SKM-1 (cell line): Measurements from ENCODE around the gene BBS9.

Experiments
- DNase-seq: peaks from one replicate; lab custom pipeline; 2025; ENCODE audit not compliant: unreplicated experiment; lab: John Stamatoyannopoulos, UW

The BBS9 gene

DNA sequence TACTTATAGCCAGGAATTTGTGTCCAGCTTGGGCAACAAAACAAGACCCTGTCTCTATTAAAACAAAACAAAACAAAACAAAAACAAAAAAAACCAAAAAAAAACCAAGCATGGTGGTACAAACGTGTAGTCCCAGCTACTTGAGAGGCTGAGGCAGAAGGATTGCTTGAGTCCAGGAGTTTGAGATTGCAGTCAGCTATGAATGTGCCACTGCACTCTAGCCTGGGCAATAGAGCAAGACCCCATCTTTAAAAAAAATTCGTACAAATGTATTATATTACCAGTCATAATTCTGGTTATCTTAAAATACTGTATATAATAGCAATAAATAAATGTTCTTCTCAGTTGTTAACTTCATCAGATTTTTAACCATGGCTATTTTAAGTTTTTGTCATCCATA lies 2.3 kb upstream of the BBS9 start:
- no peak for DNase-seq

DNA sequence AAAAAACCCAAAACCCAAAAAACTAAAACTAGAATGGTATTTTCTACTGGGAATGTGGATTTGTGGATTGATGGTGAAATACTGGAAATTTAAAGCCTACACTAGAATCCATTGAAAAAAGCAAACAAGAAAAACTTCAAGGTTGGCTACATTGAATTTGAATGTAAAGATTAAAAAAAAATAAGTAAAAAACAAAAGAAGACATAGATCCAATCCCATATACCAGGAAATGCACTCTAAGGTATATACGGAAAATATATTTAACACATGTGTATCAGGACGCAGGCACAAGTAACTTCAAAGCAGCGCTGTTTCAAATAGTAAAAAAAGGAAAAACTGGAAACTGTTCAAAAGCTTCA lies 754 bp upstream of the BBS9 start:
- no peak for DNase-seq

DNA sequence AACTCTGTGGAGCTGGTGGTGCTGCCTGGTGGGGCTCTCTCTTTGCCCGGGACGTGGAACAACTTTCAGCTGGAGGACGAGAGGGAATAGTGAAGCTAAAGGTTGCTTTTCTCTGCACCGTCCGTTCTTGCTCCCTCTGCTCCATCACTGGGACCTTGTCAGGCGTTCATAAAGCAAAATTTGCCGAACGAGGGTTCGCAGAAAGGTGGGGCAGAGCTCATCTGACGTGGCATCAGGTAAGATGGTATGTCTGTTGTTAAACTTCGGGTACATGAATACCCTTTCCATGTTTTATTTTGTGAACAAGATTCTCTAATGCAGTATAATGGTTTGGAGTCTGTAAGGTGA lies 416 bp downstream of the BBS9 start:
- no peak for DNase-seq

DNA sequence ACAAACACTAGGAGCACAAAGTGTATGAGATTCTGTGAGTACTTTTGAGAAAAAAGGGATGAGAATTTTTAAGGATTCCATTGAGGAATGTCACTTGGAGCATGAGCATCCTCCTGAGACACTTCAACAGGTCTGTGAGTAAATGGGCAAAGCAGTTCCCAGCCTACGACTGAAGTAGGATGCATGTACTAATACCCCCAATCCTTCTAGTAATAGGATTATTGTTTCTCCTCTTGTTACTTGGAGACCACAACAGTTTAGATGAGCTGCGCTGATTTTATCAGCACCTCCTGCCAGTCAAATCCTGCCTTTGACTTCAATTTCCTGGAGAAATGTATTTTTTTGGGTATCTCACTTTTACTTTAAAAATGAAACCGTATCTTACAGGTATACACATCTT lies 820 bp downstream of the BBS9 start:
- no peak for DNase-seq

DNA sequence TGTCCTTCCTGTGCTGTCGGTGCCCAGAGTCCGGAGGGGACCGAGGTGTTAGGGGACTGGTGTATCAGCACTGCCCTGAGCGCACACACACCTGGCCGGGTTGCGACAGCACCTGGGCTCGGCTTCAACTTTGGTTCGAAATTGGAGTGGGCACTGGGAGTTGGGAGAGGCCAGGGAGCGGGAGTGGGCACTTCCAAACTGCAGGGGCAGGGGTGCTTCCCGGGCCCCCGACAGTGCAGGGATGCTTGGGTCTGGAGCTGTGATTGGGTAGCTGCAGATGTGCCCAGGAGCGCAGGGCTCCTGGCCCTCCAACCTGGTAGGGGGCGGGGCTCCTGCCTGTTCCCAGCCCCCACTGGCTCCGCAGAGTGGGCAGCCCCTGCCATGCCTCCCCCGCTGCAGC lies 7.7 kb downstream of the BBS9 start:
- no peak for DNase-seq

DNA sequence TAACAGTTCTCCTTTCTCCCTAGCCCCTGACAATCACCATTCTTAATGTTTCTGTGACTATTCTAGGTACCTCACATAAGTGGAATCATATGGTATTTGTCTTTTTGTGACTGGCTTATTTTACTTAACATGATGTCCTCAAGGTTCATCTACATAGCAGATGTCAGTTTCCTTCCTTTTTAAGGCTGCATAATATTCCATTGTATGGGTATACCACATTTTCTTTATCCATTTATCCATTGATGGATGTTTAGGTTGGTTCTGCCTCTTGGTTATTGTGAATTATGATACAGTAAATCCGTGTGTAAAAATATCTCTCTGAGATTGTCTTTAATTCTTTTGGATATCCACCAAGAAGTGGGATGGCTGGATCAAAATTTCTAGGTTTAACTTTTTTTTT lies 13.2 kb downstream of the BBS9 start:
- no peak for DNase-seq

DNA sequence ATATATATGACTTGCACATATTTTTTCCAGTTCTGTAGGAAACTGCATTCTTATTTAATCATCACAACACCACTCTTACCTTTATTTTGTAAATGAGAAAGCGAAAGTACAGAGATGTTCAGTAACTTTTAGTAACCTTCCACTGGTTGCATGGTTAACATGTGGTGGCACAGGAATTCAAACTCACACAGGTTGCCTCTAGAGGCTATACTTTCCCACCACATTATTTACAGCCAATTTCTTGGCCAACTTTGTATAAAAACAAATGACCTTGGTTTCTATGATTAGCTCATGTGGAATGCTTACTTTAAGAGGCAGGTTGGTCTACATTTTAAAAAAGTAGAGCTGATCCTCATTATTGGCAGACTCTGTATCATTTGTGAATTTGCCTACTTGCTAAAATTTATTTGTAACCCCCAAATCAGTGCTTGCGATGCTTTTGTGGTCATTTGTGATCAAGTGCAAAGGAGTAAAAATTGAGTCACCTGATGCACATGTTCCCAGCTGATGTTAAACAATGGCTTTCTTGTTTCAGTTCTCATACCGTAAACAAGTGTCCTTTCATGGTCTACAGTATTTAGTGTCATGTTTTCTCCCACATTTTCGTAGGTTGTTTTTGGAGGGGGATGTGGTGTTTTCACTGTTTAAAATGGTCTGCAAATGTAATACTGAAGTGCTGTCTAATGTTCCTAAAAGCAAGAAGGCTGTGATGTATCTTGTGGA lies 14.8 kb downstream of the BBS9 start:
- DNase-seq, result no peak

DNA sequence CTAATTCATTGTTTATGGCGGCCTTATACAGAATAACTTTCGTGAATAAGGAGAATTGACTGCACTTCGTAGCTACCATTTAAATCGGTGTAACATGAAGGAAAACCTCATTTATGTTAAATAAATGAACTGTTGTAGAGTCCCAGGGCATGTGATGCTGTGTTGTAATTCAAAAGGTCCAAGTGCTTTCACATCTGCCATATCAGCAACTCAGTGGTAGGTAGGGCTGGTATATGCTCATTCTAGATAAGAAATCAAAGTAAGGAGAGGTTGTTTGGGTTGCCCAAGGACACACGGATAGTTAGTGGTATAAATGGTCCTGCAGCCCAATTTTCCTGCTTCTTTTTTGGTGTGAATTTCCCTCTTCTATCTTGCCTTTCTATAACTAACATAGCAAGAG lies 15.8 kb downstream of the BBS9 start:
- DNase-seq, result no peak

DNA sequence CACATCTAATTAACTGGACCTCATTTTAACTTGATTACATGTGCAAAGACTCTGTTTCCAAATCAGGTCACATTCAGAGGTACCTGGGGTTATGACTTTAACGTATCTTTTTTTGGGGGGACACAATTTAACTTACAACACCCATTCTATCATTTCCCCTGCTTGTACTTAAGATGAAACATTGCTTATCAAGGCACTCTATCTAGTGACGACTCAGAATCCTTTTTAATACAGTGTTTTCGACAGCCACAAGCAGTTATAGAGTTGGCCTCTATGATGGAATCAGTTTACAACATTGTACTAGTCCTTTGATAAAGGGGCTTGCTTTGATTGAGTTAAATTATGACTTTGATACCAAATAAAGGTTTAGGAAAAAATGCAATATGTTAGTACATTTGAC lies 22.7 kb downstream of the BBS9 start:
- no peak for DNase-seq

DNA sequence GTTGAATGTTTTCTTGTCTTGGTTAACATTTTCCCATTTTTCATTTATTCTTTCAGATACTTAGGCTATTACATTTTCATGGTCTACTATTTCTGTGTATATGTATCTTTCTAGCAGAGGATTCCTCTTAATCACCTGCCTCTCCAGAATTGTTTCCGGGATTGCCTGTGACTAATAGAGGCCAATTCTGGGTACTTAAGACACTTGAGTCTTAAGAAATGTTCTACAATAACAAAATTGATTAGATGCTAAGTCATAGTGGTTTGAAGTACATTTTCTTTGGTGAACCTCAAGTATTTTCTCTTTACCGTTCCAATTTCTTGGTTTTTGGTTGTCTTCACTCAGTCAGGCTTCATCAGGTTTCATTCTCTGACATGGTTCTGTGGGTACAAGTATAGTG lies 26.4 kb downstream of the BBS9 start:
- no peak for DNase-seq

DNA sequence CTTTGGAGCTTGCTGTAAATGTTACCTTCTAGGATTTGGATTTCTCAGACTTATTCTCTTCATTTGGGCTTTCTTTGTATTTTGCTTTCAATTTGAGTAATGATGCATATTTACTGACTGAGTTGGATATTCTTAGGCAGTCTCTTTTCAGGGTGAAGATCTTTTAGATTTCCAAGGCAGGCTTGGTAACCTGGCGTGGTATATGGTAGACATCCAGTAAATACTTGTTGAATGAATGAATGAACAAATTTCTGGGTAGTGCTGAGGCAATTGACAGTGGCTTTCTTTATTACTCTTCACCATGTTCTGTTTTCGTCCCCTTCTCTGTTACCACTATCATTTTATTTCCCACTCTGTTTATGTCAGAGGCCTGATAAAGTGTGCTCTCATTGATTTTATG lies 27.1 kb downstream of the BBS9 start:
- DNase-seq, result no peak

DNA sequence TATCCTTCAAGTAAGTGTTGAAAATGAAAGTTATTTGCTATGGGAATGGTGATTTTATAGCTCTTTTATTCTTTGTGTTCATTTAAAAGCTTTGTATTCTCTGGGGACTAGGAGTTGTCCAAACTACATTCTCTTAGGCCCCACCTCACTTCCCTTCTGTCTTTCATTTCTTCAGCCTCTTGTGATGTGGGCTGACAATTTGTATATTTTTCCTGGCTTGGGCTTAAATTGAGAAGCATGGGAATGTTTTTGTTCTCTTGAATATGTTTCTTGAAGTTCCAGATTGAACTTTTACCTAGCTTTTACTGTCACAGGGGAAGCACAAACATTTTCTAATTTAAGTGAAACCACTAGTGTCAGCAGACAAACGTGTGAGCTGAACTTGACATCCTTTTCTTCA lies 27.9 kb downstream of the BBS9 start:
- no peak for DNase-seq

DNA sequence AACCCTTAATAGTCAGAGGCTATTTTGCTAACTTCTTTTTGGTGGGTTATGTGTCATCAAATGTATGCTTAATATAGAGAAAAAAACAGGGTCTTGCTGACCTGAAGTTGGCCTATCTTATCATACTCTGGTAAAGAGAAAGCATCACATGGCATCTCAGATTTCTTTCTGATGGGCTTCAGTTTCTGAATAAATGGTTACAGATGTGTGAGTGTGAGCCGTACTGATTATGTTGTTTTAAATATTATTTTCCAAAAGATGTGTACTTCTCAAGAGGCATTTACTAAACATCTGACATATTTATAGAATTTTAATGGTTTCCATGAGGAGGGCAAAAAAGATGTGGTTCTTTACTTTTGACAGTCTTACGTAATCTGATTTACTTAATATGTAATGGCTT lies 28.4 kb downstream of the BBS9 start:
- DNase-seq, result no peak

DNA sequence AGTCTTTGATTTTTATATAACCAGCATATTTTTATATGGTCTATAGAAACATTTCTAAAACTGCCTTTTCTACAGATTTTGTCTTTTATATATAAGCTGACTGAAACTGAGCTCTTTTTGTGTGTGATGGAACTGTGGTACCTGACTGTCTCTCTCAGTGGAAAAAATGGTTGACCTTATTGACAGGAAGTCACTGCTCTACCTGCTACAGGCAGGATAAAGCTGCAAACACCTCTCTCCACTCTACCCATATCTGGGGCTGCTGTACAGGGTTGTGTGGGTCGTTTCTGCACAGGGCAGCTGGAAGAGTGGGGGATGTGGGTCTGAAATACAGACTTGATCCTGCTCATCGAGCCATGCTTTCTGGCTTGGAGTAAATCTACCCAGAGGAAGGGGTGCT lies 48.5 kb downstream of the BBS9 start:
- DNase-seq, result no peak

DNA sequence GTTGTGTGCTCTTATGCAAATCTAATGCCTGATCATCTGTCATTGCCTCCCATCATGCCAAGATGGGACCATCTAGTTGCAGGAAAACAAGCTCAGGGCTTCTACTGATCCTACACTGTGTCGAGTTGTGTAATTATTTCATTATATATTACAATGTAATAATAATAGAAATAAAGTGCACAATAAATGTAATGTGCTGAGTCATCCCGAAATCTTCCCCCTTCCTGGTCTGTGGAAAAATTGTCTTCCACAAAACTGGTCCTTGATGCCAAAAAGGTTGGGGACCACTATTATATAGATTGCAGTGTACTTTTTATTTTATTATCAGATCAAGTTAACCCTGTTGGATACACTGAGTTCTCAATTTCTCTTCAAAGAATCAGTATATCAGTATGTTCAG lies 50.2 kb downstream of the BBS9 start:
- DNase-seq, result no peak

DNA sequence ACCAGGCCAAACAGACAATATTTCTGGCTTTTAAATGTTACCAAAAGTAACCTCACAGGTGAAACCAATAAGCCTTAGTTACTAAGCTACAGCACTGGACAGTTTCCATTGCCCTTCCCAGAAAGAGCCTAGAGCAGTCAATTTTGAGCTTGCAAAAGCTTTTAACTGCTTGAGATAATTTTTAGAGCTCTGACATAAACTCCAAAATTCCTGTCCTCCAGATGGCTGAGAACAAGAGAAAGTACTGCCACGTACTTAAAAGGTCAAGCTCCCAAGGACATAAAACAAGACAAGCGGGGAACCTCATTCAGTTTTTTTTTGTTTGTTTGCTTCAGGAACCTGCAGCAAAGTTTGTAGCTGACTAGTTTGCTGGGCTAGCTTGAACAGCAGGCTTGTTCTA lies 54.1 kb downstream of the BBS9 start:
- no peak for DNase-seq

DNA sequence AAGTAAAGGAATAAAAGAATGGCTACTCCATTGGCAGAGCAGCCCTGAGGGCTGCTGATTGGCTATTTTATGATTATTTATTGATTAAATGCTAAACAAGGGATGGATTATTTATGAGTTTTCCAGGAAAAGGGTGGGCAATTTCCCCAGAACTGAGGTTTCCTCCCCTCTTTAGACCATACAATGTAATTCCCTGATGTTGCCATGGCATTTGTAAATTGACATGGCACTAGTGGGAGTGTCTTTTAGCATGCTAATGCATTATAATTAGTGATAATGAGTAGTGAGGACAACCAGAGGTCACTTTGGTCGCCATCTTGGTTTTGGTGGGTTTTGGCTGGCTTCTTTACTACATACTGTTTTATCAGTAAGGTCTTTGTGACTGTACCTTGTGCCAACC lies 55.5 kb downstream of the BBS9 start:
- DNase-seq, result no peak

DNA sequence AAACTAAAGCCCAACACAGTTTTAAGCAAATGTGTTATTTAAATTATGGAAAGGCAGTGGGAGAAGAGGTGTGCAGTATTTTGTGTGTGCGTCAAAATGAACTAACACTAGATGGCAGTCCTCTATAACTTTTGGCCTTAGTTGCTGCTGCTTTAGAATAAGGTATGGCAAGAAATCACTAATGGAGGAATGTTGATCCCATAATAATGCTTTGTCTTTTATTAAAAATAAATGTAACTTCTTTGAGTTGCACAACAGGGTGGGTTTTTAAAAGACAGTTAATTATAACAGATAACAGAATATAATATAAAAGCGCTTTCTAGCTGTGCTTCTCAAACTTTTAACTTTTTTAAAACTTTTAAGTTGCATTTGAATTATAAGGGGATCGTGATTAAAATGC lies 56.4 kb downstream of the BBS9 start:
- peak; percentile 29 for DNase-seq

DNA sequence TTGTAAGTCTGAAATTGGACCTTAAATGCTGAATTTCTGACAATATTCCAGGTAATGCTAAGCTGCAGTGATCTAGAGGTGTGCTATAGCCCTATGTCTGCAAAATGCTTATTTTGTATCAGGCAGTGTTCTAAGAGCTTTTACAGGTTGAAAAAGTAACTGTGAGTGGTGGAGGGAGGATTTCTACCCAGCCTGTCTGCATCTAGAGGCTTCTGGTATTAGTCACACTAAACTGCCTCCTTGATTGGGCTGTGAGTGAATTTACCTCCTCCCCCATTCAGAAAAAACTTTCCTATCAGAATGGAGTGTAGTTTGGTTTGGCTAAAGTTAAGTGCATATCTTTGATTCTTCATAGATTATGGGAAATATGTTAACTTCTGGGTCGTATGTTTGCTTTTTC lies 56.8 kb downstream of the BBS9 start:
- no peak for DNase-seq

DNA sequence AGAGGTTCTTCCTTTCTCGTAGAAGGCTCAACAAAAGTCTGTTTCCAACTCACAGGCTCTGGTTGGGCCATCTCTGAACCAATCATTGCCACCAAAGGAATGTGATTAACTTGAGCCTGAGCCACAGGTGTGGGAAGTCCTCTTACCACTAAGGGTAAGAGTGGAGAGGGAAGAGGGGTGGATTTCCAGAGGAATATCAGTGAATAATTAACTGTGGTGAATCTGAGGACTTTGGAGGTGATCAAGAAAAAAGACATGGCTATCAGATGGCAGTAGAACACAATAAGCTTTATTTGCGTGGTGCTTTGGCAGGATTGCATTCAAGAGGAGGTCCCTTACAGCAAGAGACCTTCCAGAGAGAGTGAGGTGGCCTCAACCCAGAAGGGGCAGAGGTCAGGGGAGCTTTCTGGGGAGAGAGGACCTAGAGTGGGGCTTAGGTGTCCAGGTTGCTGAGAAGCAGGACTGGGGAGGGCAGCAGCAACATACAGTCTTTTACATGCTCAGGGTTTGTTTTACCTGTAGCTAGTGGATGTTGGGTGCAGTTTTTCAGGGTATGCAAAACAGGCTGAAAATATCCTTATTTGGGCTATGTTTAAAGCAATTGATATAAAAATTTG lies 61.4 kb downstream of the BBS9 start:
- no peak for DNase-seq

DNA sequence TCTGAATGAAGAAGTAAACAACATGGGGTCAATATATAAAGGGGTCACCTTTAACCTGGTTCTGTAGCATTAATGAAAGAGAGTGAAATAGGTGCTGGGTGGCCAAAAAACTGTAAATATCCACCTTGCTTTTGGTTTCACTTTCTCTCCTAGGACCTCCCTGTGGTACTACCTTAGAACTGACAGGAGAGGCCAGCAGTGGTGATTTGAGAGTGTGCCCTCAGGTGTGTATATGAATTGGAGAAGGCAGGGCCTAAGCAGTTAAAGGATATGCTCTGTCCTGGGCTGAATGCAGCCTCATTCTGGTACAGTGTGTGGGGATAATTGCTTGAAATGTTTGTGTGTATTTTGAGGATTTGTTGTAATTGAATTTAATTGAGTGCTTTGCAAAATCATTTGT lies 62.0 kb downstream of the BBS9 start:
- no peak for DNase-seq

DNA sequence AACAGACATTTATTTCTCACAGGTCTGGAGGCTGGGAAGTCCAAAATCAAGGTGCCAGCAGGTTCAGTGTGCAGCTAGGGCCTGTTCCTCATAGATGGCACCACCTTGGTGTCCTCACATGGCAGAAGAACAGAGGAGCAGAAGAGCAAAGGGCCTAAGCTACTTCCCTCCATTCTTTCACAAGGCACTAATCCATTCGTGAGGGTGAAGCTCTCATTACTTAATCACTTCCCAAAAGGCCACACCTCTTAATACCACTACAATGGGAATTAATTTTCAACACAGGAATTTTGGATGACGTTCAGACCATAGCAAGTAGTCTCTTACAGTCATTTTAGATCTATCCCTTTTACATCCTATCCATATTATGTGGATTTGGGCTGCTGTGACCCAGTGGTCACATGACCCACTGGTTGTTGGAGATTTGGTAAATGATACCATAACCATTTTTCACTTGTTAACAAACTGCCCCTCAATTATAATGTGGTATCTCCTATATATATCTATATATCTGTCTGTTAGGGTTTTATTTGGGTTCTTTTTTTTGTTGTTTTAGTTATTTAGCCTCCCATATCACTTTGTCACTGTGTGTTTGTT lies 63.4 kb downstream of the BBS9 start:
- no peak for DNase-seq

DNA sequence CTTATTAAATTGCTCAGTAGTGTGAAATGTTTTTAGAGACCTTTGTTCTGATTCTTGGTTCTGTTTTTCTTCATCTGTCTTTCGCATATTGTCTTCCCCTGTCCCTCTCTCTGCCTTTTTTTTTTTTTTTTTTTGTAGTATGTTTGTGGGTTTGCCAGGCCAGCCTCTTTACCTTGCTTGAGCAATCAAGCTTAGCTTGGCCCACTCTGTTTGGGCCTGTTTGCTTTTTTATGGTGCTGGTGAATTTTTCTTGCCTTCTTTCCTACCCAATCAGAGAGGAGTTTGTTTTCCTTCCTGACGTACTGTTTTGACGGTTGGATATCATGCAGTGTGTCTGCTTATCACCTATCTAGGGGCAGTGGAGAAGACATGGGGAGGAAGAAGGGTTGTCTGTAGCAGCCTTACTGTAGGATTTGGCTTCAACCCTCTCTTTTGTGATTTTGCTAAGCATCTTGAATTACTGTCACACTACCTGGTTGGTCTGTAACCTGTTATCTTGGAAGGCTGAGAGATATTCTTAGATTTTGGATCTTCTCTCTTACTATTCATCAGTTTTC lies 64.0 kb downstream of the BBS9 start:
- no peak for DNase-seq
